Right lobe of liver (tissue), 4 donors: ENCODE measurements around the gene SPTBN4.

Experiments used
- CTCF ChIP-seq, 4 donors: fragments of 200-600 bp in 3 of 4; fragments of 450-650 bp in 1 of 4; IDR thresholded peaks; one replicate each; pipeline versions ENCODE4 v1.5.1 to v1.8.0; 2016 to 2022; ENCODE audit warnings: antibody characterized with exemption in 4 of 4, mild to moderate bottlenecking in 2 of 4
- POLR2A ChIP-seq: fragments of 450-650 bp; IDR thresholded peaks from one replicate; pipeline ENCODE4 v1.6.1; 2017; ENCODE audit warnings: antibody characterized with exemption, mild to moderate bottlenecking
- donor health status: DM: no; HTN: no; CAD: no.
- donor health status: DM: no; HTN: no; CAD: no.
- donor health status: DM: no; HTN: yes; CAD: no.

- no peak for TF ChIP-seq POLR2A
- TF ChIP-seq CTCF (IDR thresholded peaks at IDR 0.05) = no peak
Observed at GRCh38 chr19:40507892-40508291, 41.1 kb downstream of the SPTBN4 start.
